Measurements from ENCODE around the gene IQSEC1.

- TF ChIP-seq EP300 (IDR thresholded peaks at IDR 0.05; ENCODE audit: low read depth) = no peak
- TF ChIP-seq, protein P1, sequence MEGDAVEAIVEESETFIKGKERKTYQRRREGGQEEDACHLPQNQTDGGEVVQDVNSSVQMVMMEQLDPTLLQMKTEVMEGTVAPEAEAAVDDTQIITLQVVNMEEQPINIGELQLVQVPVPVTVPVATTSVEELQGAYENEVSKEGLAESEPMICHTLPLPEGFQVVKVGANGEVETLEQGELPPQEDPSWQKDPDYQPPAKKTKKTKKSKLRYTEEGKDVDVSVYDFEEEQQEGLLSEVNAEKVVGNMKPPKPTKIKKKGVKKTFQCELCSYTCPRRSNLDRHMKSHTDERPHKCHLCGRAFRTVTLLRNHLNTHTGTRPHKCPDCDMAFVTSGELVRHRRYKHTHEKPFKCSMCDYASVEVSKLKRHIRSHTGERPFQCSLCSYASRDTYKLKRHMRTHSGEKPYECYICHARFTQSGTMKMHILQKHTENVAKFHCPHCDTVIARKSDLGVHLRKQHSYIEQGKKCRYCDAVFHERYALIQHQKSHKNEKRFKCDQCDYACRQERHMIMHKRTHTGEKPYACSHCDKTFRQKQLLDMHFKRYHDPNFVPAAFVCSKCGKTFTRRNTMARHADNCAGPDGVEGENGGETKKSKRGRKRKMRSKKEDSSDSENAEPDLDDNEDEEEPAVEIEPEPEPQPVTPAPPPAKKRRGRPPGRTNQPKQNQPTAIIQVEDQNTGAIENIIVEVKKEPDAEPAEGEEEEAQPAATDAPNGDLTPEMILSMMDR (IDR thresholded peaks at IDR 0.05) = no peak
- TF ChIP-seq POLR2A (IDR thresholded peaks at IDR 0.05) = no peak
Observed at GRCh38 chr3:13023235-13023970, 49.8 kb downstream of the IQSEC1 start.

Data from transverse colon (tissue), 3 donors.